IMR-90 (cell line): ENCODE measurements around the gene ARGLU1. TPM values are rescaled to one million over a fixed set of nuclear protein-coding genes. Genes with fewer than 3 reads are reported as not detected.

Experiments used
- ATAC-seq: fragments of 200-7000 bp; cut with Tn5 transposase; 2 replicates; pipeline ENCODE4 v1.9.1; 2020; ENCODE audit warnings: low read depth, mild to moderate bottlenecking, moderate library complexity
- BruUV-seq: library from RNA; stranded (reverse); fragments of 400-500 nt; replicated peaks from 2 replicates; lab custom pipeline; 2021; lab: Mats Ljungman, UMichigan
- CTCF ChIA-PET: fragments of 300-600 bp; formaldehyde crosslinking; extraction: SDS; loops from one replicate; lab custom pipeline; 2021; ENCODE audit warnings: antibody characterized with exemption; lab: Yijun Ruan, JAX
- POLR2A ChIA-PET: fragments of 300-600 bp; sonication (Branson Sonifier 250); formaldehyde crosslinking; loops from one replicate; lab custom pipeline; 2022; ENCODE audit warnings: antibody characterized with exemption; ENCODE audit not compliant: unreplicated experiment; lab: Charles Lee
- DNase-seq: peaks from one replicate; pipeline ENCODE4 v3.0.0; 2013
- H2AFZ ChIP-seq: replicated peaks from 2 replicates; pipeline ENCODE3; 2013; ENCODE audit warnings: low read length, mild to moderate bottlenecking; ENCODE audit not compliant: poor library complexity
- H2AK5ac ChIP-seq: 2 replicates; pipeline ENCODE4 v1.6.1; 2013; ENCODE audit warnings: low read depth, low read length, inconsistent platforms
- H2AK9ac ChIP-seq: replicated peaks from 2 replicates; pipeline ENCODE3; 2013; ENCODE audit warnings: mild to moderate bottlenecking, low read depth, low read length, moderate library complexity; ENCODE audit not compliant: poor library complexity
- H2BK120ac ChIP-seq: 2 replicates; pipeline ENCODE4 v1.6.1; 2013; ENCODE audit warnings: low read depth, low read length, inconsistent platforms
- H2BK15ac ChIP-seq: 3 replicates; pipeline ENCODE4 v1.6.1; 2013; ENCODE audit warnings: low read depth, low read length, inconsistent platforms
- H2BK20ac ChIP-seq: 2 replicates; pipeline ENCODE4 v1.6.1; 2013; ENCODE audit warnings: low read depth, mild to moderate bottlenecking, inconsistent platforms, low read length, moderate library complexity
- H2BK5ac ChIP-seq: 2 replicates; pipeline ENCODE4 v1.6.1; 2013; ENCODE audit warnings: mild to moderate bottlenecking, low read depth, low read length, inconsistent platforms; ENCODE audit not compliant: poor library complexity, severe bottlenecking
- H3K14ac ChIP-seq: replicated peaks from 2 replicates; pipeline ENCODE4 v1.6.1; 2013; ENCODE audit warnings: low read depth, low read length, inconsistent platforms
- H3K18ac ChIP-seq: 2 replicates; pipeline ENCODE4 v1.6.1; 2013; ENCODE audit warnings: low read depth, low read length, control low read depth
- H3K23ac ChIP-seq: 2 replicates; pipeline ENCODE4 v1.6.1; 2013; ENCODE audit warnings: low read depth, low read length, inconsistent platforms
- H3K27ac ChIP-seq: 2 replicates; pipeline ENCODE4 v1.5.1; 2013; ENCODE audit warnings: mild to moderate bottlenecking, control low read depth, low read length; ENCODE audit not compliant: insufficient read depth
- H3K27me3 ChIP-seq: 2 replicates; pipeline ENCODE4 v1.6.1; 2013; ENCODE audit warnings: low read length; ENCODE audit not compliant: control insufficient read depth, insufficient read depth
- H3K36me3 ChIP-seq: 2 replicates; pipeline ENCODE4 v1.6.1; 2013; ENCODE audit warnings: low read length, mixed read lengths; ENCODE audit not compliant: control insufficient read depth, insufficient read depth
- H3K4ac ChIP-seq: 2 replicates; pipeline ENCODE4 v1.6.1; 2013; ENCODE audit warnings: low read depth, low read length, inconsistent platforms
- H3K4me1 ChIP-seq: 2 replicates; pipeline ENCODE4 v1.6.1; 2013; ENCODE audit warnings: low read length, mixed read lengths; ENCODE audit not compliant: control insufficient read depth, insufficient read depth
- H3K4me2 ChIP-seq: 2 replicates; pipeline ENCODE4 v1.6.1; 2013; ENCODE audit warnings: low read depth, mild to moderate bottlenecking, control low read depth, low read length, moderate library complexity
- H3K4me3 ChIP-seq: 2 replicates; pipeline ENCODE4 v1.5.1; 2013; ENCODE audit warnings: low read depth, mild to moderate bottlenecking, control low read depth, low read length, moderate library complexity; ENCODE audit not compliant: insufficient read depth
- H3K56ac ChIP-seq: 2 replicates; pipeline ENCODE4 v1.6.1; 2013; ENCODE audit warnings: low read length, inconsistent platforms; ENCODE audit not compliant: insufficient read depth; ENCODE audit errors: extremely low read depth
- H3K79me1 ChIP-seq, 2 experiments: 2 replicates each; pipeline ENCODE4 v1.6.1; 2013; ENCODE audit warnings: low read length in 2 of 2, inconsistent platforms in 1 of 2, low read depth in 1 of 2
- H3K9ac ChIP-seq: 2 replicates; pipeline ENCODE4 v1.6.1; 2013; ENCODE audit warnings: low read depth, low read length, control low read depth
- H3K9me1 ChIP-seq: 2 replicates; pipeline ENCODE4 v1.6.1; 2013; ENCODE audit warnings: low read length, inconsistent platforms; ENCODE audit not compliant: insufficient read depth
- H3K9me3 ChIP-seq: 2 replicates; pipeline ENCODE4 v1.6.1; 2013; ENCODE audit warnings: low read length; ENCODE audit not compliant: control insufficient read depth, insufficient read depth
- H4K20me1 ChIP-seq: 2 replicates; pipeline ENCODE4 v1.6.1; 2013; ENCODE audit warnings: low read length, inconsistent platforms; ENCODE audit not compliant: insufficient read depth
- H4K5ac ChIP-seq: 2 replicates; pipeline ENCODE4 v1.6.1; 2013; ENCODE audit warnings: mild to moderate bottlenecking, low read depth, low read length, control low read depth
- H4K8ac ChIP-seq, 2 experiments: 2 replicates each; pipeline ENCODE4 v1.6.1; 2013; ENCODE audit warnings: low read depth in 2 of 2, low read length in 2 of 2, control low read depth in 1 of 2, inconsistent platforms in 1 of 2
- H4K91ac ChIP-seq: 2 replicates; pipeline ENCODE4 v1.6.1; 2013; ENCODE audit warnings: low read depth, low read length, inconsistent platforms; ENCODE audit not compliant: insufficient read depth
- CHD1 ChIP-seq: IDR thresholded peaks from 2 replicates; pipeline ENCODE4 v1.6.1; 2012; ENCODE audit warnings: low read depth, low read length, improper control_type of control experiment
- FOS ChIP-seq: fragments of 150-350 bp; IDR thresholded peaks from 2 replicates; pipeline ENCODE4 v1.6.1; 2016; ENCODE audit warnings: low read depth, low read length
- POLR2A ChIP-seq: IDR thresholded peaks from 2 replicates; pipeline ENCODE4 v1.6.1; 2012; ENCODE audit warnings: mild to moderate bottlenecking, low read depth, low read length
- WGBS, 2 experiments: methylation state at CpG; one replicate each; pipeline versions ENCODE4 v1.1.5 to v1.1.7; 2013; ENCODE audit warnings: missing lambda C conversion rate in 2 of 2; ENCODE audit not compliant: insufficient read length in 1 of 2; ENCODE audit errors: extremely low coverage in 2 of 2; 5-methylcytosine and 5-hydroxymethylcytosine counted together
- dilution Hi-C: fragments of 300-500 bp; cut with HindIII; formaldehyde crosslinking; loops from one replicate; pipeline ENCODE4 v1.14.3; 2018; ENCODE audit warnings: low sequenced_read_pairs; ENCODE audit not compliant: unreplicated experiment
- in situ Hi-C: fragments of 300-500 bp; cut with MboI; formaldehyde crosslinking; loops from 3 replicates; pipeline ENCODE4 v1.14.3; 2019; ENCODE audit warnings: low sequenced_read_pairs, inconsistent platforms, mixed read lengths
- intact Hi-C: fragments of 100-400 bp; cut with micrococcal nuclease; formaldehyde crosslinking; loops from 2 replicates; pipeline ENCODE4 v1.10.0; 2022
- polyA plus RNA-seq, 3 experiments: library from polyadenylated mRNA; depleted of rRNA; stranded (reverse); fragments of >200 nt; gene quantifications; 2 replicates each; pipeline ENCODE4 v1.2.3, GENCODE V29; 2012; ENCODE audit warnings: low replicate concordance in 1 of 3
- total RNA-seq: library from RNA; depleted of rRNA; stranded (reverse); fragments of >200 nt; gene quantifications from 2 replicates; pipeline ENCODE4 v1.2.3, GENCODE V29; 2012
- TF ChIP-seq, protein P1 (sequence below): conservative IDR thresholded peaks from 2 replicates; pipeline ENCODE4 v1.5.1; 2012; ENCODE audit warnings: mild to moderate bottlenecking, low read depth, low read length, improper control_type of control experiment

The ARGLU1 gene
- total and polyA plus RNA-seq, 2 of the 4 experiments (the other 2 are of a cell fraction), result 11.1 to 51.4 TPM

DNA sequence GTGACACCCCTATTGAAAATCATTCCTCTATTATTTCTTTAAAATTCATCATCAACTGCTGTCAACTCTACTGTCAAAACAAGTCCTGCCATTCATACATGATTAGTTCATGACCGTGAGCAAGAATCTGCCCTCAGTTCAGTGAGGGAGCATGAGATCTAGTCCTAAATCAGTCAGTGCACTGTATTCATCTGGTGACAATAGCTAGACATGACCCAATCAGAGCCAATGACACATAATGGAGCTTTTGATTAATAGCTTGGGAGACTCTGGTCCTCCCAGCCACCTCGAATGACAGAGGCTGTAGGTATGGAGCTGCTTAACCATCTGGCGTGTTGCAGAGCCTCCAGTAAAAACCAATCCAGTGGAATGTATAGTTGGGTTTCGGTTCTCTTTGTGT is 46.9 kb upstream of the ARGLU1 start:
- no peak overlapping the region for H4K8ac ChIP-seq
- no peaks in the 10 kb centered on the region for H3K79me1 ChIP-seq
- no TSS peak for BruUV-seq
- no peaks in the 10 kb centered on the region for H3K36me3 ChIP-seq
- no peak overlapping the region for H3K56ac ChIP-seq
- H3K4me3 ChIP-seq, result no peak overlapping the region
- H4K91ac ChIP-seq, result no peak overlapping the region
- intact Hi-C loops, result no loop called here
- no peak overlapping the region for H3K23ac ChIP-seq
- no peak overlapping the region for H2AFZ ChIP-seq
- H3K4me2 ChIP-seq, result no peak overlapping the region
- H3K4me1 ChIP-seq, result 0 out of 2 replicates have a peak, but pooled peaks cover 2% of the 10 kb centered on the region
- no CpG with 5 or more reads among the region's 4 CpGs for WGBS, 2 experiments
- dilution Hi-C loops, result no loop called here
- H3K14ac ChIP-seq, result no peak overlapping the region
- TF ChIP-seq FOS, result no peak
- TF ChIP-seq, protein P1, sequence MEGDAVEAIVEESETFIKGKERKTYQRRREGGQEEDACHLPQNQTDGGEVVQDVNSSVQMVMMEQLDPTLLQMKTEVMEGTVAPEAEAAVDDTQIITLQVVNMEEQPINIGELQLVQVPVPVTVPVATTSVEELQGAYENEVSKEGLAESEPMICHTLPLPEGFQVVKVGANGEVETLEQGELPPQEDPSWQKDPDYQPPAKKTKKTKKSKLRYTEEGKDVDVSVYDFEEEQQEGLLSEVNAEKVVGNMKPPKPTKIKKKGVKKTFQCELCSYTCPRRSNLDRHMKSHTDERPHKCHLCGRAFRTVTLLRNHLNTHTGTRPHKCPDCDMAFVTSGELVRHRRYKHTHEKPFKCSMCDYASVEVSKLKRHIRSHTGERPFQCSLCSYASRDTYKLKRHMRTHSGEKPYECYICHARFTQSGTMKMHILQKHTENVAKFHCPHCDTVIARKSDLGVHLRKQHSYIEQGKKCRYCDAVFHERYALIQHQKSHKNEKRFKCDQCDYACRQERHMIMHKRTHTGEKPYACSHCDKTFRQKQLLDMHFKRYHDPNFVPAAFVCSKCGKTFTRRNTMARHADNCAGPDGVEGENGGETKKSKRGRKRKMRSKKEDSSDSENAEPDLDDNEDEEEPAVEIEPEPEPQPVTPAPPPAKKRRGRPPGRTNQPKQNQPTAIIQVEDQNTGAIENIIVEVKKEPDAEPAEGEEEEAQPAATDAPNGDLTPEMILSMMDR, result no peak
- no peak for TF ChIP-seq POLR2A
- no peak for TF ChIP-seq CHD1
- no peak overlapping the region for H3K9ac ChIP-seq
- in situ Hi-C loops, result no loop called here
- ATAC-seq (no peak), DNase-seq (no peak)
- no peak overlapping the region for H2AK9ac ChIP-seq
- H3K27me3 ChIP-seq, result no peaks in the 10 kb centered on the region; the same call in 1 of the 2 replicates
- H3K18ac ChIP-seq, result no peak overlapping the region
- H3K9me3 ChIP-seq, result no peaks in the 10 kb centered on the region
- H2AK5ac ChIP-seq, result no peak overlapping the region
- no peak overlapping the region for H3K27ac ChIP-seq
- no peak overlapping the region for H3K4ac ChIP-seq
- ChIA-PET CTCF (interaction anchor here (0.5 kb wide), 1 partner anchor 247 kb away, joined by 3 read pairs; no protein-coding TSS in a partner anchor), POLR2A (no interaction called here)
- H4K5ac ChIP-seq, result no peak overlapping the region
- no peaks in the 10 kb centered on the region for H4K20me1 ChIP-seq
- no peak overlapping the region for H2BK120ac ChIP-seq
- no peak overlapping the region for H2BK5ac ChIP-seq
- H2BK20ac ChIP-seq, result no peak overlapping the region
- 0 out of 2 replicates have a peak, but pooled peaks cover 2% of the 10 kb centered on the region for H3K9me1 ChIP-seq
- H2BK15ac ChIP-seq, result no peak overlapping the region
